NT2/D1 (cell line): ENCODE results near the gene ZNF438.

ENCODE experiments used
- SUZ12 ChIP-seq: IDR thresholded peaks from 2 replicates; pipeline ENCODE4 v1.6.1; 2011; ENCODE audit not compliant: insufficient read length, insufficient read depth; ENCODE audit errors: extremely low read depth
- YY1 ChIP-seq: IDR thresholded peaks from 2 replicates; pipeline ENCODE4 v1.6.1; 2011; ENCODE audit not compliant: insufficient read length, insufficient read depth

- TF ChIP-seq YY1, result no peak
- TF ChIP-seq SUZ12, result no peak
Measured at GRCh38 chr10:30915146-30915545, 116.5 kb downstream of the ZNF438 start.
